Measurements from ENCODE around the gene ROR1. TPM values are rescaled to one million over a fixed set of nuclear protein-coding genes. Genes with fewer than 3 reads are reported as not detected.

ROR1 gene
- total and polyA plus RNA-seq, 9 of the 15 experiments (the other 6 are each of a cell fraction or from before 2014, with no cell fraction given) = 0.02 TPM; not detected in 8

DNA sequence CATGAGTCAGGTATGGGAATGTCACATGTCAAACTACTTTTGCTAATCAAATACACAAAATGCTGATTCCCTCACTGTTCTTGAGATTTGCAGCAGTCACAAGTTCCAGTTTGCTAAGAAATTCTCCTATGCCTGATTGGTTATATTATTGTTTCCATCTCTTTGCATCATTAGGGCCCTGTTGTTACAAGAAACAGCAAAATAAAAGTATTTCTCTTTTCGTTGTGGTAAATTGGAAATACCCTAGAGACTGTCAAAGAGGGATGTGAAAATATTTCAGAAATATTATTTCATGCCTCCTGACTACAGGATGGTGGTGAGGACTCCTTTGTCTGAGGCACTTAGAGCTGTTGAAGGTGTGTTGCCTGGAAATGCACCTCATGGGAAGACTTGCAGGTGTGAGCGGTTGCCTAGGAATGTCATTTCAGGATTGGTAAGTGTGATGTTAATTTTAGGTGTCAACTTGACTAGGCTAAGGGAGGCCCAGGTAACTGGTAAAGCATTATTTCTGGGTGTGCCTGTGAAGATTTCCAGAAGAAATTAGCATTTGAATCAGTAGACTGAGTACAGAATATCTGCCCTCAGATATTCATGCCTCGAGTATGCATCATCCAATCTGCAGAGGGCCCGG lies 117.4 kb downstream of the ROR1 start:
- no peak overlapping the region for H3K9ac ChIP-seq (ENCODE audit: insufficient read depth in 1 of 2, low read depth in 2 of 2, low read length in 2 of 2)
- H3K9me1 ChIP-seq (ENCODE audit: control insufficient read depth, insufficient read depth, low read length) = no peaks in the 10 kb centered on the region
- WGBS (ENCODE audit: insufficient coverage, low coverage, missing lambda C conversion rate) = 3% methylated on average over 4 of the region's 4 CpGs
- no peaks in the 10 kb centered on the region for H4K20me1 ChIP-seq (replicated peaks; ENCODE audit: control insufficient read depth, insufficient read depth, low read length)
- H3K9me3 ChIP-seq (replicated peaks; ENCODE audit: control insufficient read depth, insufficient read depth, low read depth, low read length) = no peaks in the 10 kb centered on the region
- ATAC-seq (no peak), DNase-seq (ENCODE audit: extremely low read depth in 1 of 4, low spot score in 3 of 4) (no peak), FAIRE-seq (no peak)
- no peak overlapping the region for H2AFZ ChIP-seq (ENCODE audit: low read depth, low read length)
- no peak overlapping the region for H3K4me3 ChIP-seq
- H3K4me2 ChIP-seq (ENCODE audit: insufficient read depth, low read length) = no peak overlapping the region
- no peak overlapping the region for H3K27ac ChIP-seq (ENCODE audit: extremely low read depth, low read depth, low read length)
- no peaks in the 10 kb centered on the region for H3K27me3 ChIP-seq (ENCODE audit: control insufficient read depth in 2 of 2, insufficient read depth in 2 of 2, low read length in 2 of 2)
- ChIA-PET CTCF (ENCODE audit: low intra/inter-chr PET ratio) (no interaction called here), POLR2A (no interaction called here)
- no peaks in the 10 kb centered on the region for H3K4me1 ChIP-seq (replicated peaks in 1 of 2; ENCODE audit: control insufficient read depth in 2 of 2, insufficient read depth in 2 of 2, low read length in 2 of 2)
- intact Hi-C loops (cut with micrococcal nuclease) (no loop called here), in situ Hi-C loops (cut with MboI) (no loop called here)
- H3K36me3 ChIP-seq (ENCODE audit: control insufficient read depth, insufficient read depth, low read length) = no peaks in the 10 kb centered on the region
- BruUV-seq (replicated peaks) = no TSS peak
- no peaks in the 10 kb centered on the region for H3K79me2 ChIP-seq (ENCODE audit: control insufficient read depth, insufficient read depth, low read length)
- TF ChIP-seq, protein P1, sequence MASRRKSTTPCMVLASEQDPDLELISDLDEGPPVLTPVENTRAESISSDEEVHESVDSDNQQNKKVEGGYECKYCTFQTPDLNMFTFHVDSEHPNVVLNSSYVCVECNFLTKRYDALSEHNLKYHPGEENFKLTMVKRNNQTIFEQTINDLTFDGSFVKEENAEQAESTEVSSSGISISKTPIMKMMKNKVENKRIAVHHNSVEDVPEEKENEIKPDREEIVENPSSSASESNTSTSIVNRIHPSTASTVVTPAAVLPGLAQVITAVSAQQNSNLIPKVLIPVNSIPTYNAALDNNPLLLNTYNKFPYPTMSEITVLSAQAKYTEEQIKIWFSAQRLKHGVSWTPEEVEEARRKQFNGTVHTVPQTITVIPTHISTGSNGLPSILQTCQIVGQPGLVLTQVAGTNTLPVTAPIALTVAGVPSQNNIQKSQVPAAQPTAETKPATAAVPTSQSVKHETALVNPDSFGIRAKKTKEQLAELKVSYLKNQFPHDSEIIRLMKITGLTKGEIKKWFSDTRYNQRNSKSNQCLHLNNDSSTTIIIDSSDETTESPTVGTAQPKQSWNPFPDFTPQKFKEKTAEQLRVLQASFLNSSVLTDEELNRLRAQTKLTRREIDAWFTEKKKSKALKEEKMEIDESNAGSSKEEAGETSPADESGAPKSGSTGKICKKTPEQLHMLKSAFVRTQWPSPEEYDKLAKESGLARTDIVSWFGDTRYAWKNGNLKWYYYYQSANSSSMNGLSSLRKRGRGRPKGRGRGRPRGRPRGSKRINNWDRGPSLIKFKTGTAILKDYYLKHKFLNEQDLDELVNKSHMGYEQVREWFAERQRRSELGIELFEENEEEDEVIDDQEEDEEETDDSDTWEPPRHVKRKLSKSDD (conservative IDR thresholded peaks at IDR 0.05; ENCODE audit: low read length) = no peak
- no peak for TF ChIP-seq NFIC (IDR thresholded peaks at IDR 0.05)
- TF ChIP-seq RUNX1 (IDR thresholded peaks at IDR 0.05; ENCODE audit: low read depth) = no peak
- no peak for TF ChIP-seq ZFX (CRISPR knock-in tag; IDR thresholded peaks at IDR 0.05)
- no peak for TF ChIP-seq NFYB (IDR thresholded peaks at IDR 0.05; ENCODE audit: extremely low read depth, insufficient read length)
- TF ChIP-seq ETS2 (tag; IDR thresholded peaks at IDR 0.05; ENCODE audit: borderline replicate concordance, poor library complexity, severe bottlenecking) = no peak
- no peak for TF ChIP-seq CLOCK (CRISPR knock-in tag; IDR thresholded peaks at IDR 0.05; ENCODE audit: borderline replicate concordance)
- TF ChIP-seq MED1 (CRISPR knock-in tag; IDR thresholded peaks at IDR 0.05; ENCODE audit: borderline replicate concordance) = no peak
- TF ChIP-seq, protein P2, sequence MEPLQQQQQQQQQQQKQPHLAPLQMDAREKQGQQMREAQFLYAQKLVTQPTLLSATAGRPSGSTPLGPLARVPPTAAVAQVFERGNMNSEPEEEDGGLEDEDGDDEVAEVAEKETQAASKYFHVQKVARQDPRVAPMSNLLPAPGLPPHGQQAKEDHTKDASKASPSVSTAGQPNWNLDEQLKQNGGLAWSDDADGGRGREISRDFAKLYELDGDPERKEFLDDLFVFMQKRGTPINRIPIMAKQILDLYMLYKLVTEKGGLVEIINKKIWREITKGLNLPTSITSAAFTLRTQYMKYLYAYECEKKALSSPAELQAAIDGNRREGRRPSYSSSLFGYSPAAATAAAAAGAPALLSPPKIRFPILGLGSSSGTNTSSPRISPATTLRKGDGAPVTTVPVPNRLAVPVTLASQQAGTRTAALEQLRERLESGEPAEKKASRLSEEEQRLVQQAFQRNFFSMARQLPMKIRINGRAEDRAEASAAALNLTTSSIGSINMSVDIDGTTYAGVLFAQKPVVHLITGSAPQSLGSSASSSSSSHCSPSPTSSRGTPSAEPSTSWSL (CRISPR knock-in tag; IDR thresholded peaks at IDR 0.05; ENCODE audit: borderline replicate concordance) = no peak
- no peak for TF ChIP-seq TCFL5 (CRISPR knock-in tag; conservative IDR thresholded peaks at IDR 0.05)
- no peak for TF ChIP-seq ZSCAN29 (IDR thresholded peaks at IDR 0.05)
- TF ChIP-seq ILF3 (IDR thresholded peaks at IDR 0.05; ENCODE audit: borderline replicate concordance) = no peak
- no peak for TF ChIP-seq HNRNPL (IDR thresholded peaks at IDR 0.05; ENCODE audit: low read depth, low read length)
- TF ChIP-seq ZBTB34 (CRISPR knock-in tag; IDR thresholded peaks at IDR 0.05) = no peak
